GM21390 (cell line): ENCODE measurements around the gene NAAA.
"Not testable (repeated sequence)": the region's sequence is repeated elsewhere in the genome, so short reads cannot be mapped to it uniquely, and the experiment has no call there.

Experiments used
- ATAC-seq: cut with Tn5 transposase; IDR thresholded peaks from one replicate; pipeline ENCODE4 v1.9.1; 2021; ENCODE audit not compliant: unreplicated experiment

Gene NAAA

DNA sequence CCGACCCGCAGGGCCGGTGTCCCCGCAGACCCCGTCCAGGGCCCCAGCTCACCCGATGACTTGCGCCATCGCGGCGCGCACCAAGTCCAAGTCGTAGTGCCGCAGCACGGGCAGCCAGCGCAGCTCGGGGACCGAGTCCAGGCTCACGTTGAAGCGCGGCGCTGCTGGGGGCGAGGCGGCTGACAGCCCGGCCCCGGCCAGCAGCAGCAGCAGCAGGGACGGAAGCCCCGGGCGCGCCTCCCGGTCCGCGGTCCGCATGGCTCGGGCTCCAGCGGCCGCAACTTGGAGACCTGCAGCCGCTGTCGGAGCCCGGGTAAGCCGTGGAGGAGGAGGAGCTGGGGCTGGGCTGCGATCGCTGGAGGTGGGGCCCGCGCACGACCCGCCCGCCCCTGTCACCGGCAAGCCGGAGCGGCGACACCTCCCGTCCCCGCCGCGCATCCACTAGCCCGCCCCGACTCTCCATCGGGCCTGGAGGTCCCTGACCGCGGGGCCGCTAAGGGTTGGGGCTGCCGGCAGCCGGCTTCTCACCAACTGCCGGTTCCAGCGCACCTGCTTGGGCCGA lies at the start of gene NAAA:
Gene NAAA, minus strand, starts transcription at position 322 of the 562 bp plus-strand sequence. Its CDS starts 64 bp downstream, at position 258.
- peak; percentile 79 for ATAC-seq

DNA sequence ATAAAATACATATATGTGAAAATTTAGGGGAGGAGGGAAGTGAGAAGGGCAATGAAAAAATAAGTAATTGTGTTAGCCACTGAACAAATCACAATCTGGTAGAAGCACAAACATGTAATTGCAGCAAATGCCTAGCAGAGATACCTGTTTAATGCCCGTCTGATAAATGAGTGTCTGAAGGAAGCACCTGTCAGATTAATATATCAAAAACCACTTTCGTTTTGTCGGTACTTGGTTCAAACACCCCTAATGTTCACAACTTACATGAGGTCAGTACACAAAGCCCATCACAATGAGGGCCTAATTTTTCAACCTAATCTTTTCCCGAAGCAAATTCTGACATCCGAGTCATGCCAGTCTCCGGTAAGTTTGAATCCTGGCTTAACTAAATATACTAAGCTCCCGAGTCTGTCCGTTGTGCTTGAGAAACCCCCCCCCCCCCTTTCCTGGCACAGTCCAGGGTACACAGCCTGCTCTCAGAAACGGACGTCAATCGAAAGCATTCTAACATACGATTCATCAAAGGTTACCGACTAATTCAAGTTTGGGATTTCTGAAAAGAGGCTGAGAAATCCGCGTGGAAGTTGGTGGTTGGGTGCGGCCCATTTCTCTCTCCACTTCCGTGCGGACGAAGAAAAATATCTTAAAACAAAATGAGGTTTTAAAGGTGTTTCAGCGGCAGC lies 49.2 kb upstream of the NAAA start:
- ATAC-seq = no peak

DNA sequence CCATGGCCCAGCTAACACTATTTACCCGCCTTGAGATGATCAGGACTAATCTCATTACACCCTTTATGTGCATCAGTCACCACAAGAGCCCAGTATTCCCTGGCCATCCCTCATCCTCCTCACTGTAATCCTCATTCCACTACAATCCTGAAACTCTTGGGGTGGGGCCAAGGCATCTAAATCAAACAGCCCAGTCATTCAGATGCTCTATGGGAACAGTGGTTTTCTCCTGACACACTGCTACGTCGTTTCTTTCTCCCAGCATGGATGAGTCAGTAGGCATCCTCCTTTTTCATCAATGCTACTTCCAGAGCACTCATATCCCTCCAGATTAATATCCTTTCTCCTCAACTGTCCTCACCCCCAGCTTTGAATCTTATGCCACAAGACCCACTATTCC lies 44.3 kb upstream of the NAAA start:
- no peak for ATAC-seq

DNA sequence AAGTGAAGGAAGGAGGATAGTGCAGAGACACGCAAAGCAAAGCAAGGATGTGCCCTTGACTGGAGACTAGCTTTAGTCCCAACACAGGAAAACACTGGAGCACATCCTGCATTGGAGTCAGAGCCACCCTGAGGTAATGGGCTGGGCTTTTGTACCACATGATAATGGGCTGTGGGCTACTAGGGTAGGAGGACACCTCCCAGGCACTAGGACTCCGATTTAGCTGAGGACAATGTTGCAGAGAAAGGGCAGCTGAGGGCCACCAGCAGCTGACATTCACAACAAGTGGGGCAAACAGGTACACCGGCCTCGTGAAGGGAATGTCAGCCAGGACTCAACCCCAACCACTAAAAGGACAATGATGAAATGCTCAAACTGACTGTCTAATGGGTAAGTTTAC lies 39.8 kb upstream of the NAAA start:
- ATAC-seq = no peak

DNA sequence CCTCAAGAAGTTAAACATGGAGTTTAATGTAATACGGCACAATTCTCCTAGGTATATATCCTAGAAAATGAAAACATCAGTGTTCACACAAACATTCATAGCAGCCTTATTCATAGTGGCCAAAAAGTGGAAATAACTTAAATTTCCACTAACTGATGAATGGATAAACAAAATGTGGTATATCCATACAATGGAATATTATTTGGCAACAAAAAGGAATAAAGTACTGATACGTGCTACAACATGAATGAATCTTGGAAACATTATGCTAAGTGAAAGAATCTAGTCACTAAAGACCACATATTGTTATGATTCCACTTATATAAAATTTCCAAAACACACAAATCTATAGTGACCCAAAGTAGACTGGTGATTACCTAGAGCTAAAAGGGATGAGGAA lies 35.4 kb upstream of the NAAA start:
- no peak for ATAC-seq

DNA sequence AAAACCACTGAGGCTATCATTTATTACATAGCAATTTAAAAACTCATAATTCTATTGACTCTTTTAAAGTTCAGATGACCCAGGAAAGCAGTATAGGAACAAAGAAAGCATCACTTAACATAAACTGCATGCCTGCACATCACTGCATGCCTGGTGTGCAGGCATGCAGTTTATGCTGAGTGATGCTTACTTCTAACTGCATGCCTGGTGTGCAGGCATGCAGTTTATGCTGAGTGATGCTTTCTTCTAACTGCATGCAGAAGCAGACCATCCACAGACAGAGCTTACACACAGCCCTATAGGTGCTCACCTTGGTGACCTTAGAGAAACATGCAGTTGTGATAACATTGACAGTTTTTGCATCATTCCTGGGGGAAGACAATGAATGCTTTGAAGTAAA lies 33.0 kb upstream of the NAAA start:
- ATAC-seq = no peak

DNA sequence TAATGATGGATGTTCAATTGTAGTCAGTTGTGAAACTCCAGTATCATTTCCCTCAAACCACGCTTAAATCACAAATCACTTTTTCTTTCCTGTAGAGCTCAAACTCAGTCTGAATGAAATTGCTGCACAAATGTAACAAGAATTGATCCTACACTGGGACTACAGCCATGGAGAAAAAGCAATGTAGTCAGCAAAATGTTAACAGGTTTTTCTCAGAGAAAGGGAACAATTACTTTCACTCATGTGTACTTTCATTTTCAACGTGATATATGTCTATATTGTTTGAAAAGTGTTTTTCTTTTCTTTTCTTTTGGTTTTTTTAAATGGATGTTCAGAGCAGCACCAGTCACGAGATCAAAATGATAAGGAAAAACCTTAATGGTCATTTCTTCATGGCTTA lies 27.3 kb upstream of the NAAA start:
- ATAC-seq = no peak

DNA sequence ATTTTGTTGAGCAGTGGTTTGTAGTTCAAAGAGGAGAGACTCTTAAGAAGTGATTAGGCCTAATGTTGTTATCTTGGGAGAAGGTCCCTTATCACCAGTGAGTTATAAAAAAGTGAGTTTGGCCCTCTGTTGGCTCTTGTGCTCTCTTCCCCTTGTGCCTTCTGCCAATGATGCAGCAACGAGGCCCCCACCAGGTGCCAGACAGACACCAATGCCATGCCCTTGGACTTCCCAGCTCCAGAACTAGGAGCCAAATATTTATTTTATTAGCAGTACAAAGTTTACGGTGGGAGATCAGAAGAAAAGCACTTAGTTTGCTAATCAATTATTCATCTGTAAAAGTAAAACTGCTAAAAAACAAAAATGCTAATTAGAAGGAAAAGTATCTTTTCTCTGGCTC lies 22.7 kb upstream of the NAAA start:
- ATAC-seq = no peak

DNA sequence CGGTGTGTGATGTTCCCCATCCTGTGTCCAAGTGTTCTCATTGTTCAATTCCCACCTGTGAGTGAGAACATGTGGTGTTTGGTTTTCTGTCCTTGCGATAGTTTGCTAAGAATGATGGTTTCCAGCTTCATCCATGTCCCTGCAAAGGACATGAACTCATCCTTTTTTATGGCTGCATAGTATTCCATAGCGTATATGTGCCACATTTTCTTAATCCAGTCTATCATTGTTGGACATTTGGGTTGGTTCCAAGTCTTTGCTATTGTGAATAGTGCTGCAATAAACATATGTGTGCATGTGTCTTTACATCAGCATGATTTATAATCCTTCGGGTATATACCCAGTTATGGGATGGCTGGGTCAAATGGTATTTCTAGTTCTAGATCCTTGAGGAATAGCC lies 21.3 kb upstream of the NAAA start:
- not testable (repeated sequence) for ATAC-seq

DNA sequence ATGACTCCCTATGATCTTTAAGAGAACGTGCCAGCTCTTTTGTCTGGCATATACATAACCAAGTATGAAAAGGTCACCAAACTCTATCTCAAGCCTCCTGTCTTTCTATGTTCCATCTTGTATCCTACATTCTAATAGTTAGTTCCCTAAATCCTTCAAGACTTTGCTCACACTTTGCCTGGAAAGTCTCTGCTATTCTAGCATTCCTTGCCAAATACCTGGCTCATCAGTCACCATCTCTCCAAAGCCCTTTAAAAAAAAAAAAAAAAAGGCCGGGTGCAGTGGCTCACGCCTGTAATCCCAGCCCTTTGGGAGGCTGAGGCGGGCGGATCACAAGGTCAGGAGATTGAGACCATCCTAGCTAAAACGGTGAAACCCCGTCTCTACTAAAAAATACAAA lies 17.7 kb upstream of the NAAA start:
- ATAC-seq = not testable (repeated sequence)

DNA sequence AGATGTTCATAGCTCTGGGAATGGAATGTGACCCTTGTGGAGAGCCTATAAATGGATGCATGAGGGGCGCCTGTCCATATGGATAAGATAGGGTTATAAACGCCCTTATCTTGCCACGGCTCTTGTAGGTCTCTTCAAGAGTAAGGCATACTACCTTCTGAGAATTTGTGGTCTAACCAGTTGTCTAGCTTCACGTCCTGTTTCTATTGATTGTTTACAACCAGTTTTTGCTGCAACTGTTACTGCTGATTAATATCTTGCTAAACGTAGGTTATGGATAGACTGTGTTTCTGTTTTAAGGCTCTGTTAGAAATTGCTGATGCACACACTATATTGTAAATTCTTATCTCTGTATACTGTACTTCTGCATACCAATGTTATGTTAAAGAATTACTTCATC lies 14.0 kb upstream of the NAAA start:
- ATAC-seq = not testable (repeated sequence)

DNA sequence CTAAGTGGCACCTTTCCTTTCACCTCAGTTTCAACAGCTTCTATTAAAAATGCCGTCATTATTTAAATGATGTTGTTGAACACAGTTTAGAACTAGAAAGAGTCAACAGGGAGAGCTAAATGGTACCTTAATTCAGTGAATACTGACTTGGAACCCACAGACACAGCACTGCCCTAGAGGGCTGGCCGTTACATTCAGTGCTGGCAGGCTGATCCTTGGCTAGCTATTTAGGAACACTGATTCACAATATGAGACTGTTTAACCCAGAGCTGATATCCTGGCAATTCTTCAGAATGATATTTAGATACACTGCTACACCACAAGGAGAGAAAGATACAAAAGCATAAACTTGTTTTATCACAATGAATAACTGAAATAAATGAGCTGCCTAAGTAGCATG lies 12.7 kb upstream of the NAAA start:
- no peak for ATAC-seq

DNA sequence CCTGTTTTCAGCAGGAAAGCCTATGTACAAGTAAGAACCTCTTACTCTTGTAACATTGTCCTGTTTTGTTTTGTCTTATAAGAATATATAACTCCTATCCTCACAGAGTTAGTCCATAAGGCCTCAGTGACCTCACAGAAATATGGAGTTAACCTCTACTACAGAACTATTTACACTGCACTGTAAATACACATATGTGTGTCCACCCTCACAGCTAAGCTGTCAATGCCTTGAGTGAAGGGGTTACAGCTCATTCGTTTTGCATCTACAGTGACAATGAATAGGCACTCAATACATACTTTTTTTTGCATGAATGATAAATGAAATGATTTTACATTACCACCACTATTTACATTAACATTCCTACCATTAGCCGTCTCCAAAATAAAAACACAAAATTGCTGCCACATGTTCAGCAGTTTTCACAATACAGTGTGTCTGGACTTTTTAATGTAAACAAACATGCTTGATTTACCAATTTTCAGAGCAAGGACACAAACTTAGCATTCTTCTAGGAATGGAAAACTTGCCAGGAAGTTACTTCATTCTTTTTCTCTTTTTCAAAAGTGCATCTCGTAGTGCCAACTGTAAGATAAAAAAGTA lies 9.5 kb upstream of the NAAA start:
- ATAC-seq = no peak

DNA sequence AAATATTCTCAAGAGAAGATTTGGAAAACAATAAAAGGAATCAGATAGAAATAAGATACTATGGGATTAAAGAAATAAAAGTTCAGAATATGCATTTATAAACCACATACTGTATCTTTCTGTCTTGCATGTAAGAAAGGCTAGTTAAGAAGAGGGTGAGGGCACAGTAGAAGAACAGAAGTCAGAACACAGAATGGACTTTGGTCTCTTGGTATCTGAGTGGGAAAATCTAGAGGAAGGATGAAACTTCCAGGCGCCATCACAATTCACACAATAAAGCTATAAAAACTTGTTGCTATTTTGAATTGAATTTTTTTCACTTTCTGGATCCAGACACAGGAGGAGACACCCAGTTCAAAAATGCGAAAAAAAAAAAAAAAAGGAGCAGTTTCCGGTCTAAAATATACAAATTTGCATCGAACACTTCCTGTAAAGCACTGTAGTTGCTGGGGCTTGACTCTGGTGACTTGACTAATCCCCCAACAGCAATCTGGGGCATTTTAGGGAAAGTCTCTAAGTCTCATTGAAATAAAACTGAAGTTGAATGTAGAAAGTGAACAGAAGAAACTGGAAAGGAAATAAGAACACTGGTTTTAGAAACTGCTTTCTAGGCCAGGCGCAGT lies 8.1 kb upstream of the NAAA start:
- ATAC-seq = peak; percentile 74

DNA sequence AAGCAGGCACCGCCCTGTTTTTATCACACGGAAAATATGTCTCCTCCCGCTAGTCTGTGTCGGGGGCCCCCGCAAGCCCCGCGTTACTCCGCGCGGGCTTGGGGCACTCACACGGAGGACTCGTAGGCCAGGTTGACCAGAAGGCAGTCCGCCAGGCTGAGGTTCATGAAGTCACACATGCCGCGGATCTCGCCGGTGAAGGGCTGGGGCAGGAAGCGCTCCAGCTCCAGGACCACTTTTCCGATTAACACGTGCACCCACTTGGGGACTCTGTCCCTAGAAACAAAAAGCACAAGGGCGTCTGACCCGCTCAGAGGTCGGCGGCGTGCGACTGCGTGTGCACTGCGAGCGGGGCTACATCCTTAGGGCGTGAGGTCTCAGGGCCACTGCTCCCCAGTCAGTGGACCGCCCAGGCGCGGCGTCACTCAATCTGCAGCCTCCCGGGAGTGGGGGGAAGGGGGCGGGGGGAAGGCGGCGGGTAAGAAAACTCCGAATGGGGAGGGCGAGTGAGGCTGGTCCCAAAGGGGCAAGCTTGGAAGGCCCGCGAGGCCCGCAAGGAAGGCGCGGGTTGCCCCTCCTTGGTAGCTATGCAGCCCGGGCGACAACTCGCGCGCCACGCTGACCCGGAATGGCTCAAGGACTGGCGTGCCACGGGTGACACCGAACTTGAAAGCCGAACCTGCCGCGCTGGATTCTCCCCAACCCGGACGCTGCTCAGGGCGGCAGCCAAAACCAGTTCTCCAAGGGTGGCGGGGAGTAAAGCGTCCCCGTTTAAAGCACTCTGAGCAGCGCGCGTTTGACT lies 722 bp downstream of the NAAA start:
- peak; percentile 58 for ATAC-seq

DNA sequence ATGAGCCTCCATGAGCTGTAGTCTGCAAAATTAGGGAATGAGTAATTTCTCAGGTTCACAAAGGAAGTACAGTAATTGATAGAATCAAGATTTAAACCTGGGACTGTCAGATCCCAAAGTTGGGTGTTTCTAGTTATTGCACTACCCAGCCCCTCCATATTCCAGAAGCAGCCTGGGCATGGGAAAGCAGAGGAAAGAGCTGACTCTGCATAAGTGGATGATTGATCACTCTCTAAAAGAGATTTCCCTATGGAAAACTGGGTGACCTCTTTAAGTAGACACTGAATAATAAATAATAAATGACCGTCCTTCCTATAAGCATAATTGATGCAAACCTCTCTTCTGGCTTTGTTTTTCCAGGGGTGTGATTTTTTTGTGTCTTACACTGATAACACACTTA lies 5.2 kb downstream of the NAAA start:
- no peak for ATAC-seq

DNA sequence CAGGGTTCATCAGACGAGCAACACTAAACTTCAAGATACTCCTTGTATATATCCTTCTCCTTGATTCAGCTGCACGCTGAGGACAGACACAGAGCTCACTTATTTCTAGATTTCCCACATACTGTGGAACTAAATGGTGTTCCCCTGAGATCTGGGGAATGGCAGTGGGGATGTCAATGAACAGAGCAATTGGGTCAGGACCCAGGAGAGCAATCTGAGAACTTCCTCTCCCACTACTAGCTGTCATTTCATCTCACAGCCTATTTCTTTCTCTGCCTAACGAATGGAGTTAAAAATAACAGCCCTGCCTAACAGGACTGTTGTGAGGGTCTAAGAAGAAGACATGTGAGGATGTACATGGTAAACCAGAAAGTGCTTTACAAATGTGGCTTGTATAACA lies 10.7 kb downstream of the NAAA start:
- ATAC-seq = no peak

DNA sequence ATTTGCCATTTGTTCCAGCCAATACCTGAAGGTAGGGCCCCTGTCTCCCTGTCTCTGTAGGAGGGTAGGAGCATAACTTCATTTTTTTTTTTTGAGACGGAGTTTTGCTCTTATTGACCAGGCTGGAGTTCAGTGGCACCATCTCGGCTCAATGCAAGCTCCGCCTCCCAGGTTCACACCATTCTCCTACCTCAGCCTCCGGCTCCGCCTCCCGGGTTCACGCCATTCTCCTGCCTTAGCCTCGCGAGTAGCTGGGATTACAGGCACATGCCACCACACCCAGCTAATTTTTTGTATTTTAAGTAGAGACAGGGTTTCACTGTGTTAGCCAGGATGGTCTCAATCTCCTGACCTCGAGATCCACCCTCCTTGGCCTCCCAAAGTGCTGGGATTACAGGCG lies 15.9 kb downstream of the NAAA start:
- not testable (repeated sequence) for ATAC-seq

DNA sequence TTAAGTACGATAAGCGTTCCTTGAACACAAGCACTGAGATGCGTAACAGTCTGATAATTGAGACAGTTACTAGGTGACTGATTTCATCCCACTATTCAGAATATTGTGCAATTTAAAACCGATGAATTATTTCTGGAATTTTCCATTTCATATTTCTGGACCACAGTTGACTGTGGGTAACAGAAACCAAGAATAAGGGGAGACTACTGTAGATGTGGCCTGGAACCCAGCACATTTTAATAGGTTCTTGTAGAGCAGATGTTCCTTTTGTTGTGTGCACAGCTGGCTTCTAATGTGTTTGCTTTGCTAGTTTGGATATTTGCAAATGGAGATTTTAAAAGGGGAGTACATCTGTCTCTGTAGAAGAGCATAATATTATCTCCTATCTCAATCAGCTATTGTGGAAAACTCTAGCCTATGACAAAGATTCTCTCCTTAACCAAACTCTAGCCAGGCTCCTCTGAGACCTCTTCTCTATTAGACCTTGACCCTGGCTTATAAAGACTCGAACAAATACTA lies 16.4 kb downstream of the NAAA start:
- no peak for ATAC-seq

DNA sequence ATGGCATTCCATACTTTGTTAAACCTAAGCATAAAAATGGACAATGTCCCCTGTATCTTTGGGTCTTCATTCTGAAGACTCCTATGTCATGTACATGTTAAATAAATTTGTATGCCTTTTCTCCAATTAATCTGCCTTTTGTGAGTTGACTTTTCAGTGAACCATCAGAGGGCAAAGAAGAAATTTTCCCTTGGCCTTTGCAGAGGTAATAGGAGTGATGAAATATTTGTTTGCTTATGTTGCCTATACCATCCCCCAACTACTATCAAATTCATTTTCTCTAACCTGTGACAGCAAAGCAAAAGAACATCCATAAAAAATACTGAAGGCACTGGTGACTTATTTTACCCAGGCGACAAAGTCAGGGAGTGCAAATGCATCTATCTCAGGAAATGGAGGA lies 18.2 kb downstream of the NAAA start:
- ATAC-seq = no peak

DNA sequence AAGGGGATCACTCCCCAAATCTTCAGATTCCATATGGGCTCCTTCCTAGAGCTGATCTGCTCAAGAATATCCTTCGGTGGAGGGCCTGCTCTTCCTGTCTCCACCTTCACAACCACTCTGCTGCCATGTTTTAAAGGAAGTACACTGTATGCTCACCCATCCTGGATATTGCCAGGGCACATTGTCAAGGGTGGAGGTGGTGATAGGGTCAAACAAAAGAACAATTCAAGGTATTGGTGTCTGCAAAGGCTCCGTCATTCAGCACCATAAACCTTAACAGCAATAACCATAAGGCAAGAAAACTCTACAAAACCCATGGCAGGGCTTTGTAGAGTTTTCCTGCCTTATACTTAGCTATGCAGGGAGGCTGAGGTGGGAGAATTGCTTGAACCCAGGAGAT lies 18.9 kb downstream of the NAAA start:
- ATAC-seq = no peak
